NCI-H524 treated with DMSO at 0.1 percent for 48 hours (cell line): Measurements from ENCODE around the gene ADK.
"Not testable (repeated sequence)": the region's sequence is repeated elsewhere in the genome, so short reads cannot be mapped to it uniquely, and the experiment has no call there.

Experiments
- DNase-seq: peaks from one replicate; lab custom pipeline; 2025; lab: John Stamatoyannopoulos, UW

ADK gene

GRCh38 chr10:74146980-74147379 lies 4.0 kb upstream of the ADK start:
- DNase-seq: not testable (repeated sequence)

GRCh38 chr10:74150204-74150989 lies 624 bp upstream of the ADK start, which contains the start of gene AP3M1:
AP3M1 (minus strand) TSS chr10:74150828; CDS start chr10:74138379, 12,449 bp downstream.
- DNase-seq: peak; percentile 41

- DNase-seq: no peak
Measured at GRCh38 chr10:74151879-74152722, 1.1 kb downstream of the ADK start.

GRCh38 chr10:74153123-74153522 lies 2.1 kb downstream of the ADK start:
- no peak for DNase-seq

- no peak for DNase-seq
Measured at GRCh38 chr10:74153676-74154075, 2.7 kb downstream of the ADK start.

GRCh38 chr10:74156919-74157289 lies 5.9 kb downstream of the ADK start:
- no peak for DNase-seq

GRCh38 chr10:74160013-74160412 lies 9.0 kb downstream of the ADK start:
- no peak for DNase-seq

GRCh38 chr10:74163319-74164068 lies 12.5 kb downstream of the ADK start:
- no peak for DNase-seq

GRCh38 chr10:74164716-74165529 lies 13.9 kb downstream of the ADK start:
- DNase-seq: no peak

GRCh38 chr10:74165530-74165901 lies 14.5 kb downstream of the ADK start:
- DNase-seq: no peak

- no peak for DNase-seq
Measured at GRCh38 chr10:74167443-74167842, 16.4 kb downstream of the ADK start.

- DNase-seq: no peak
Measured at GRCh38 chr10:74171625-74172024, 20.6 kb downstream of the ADK start.

- no peak for DNase-seq
Measured at GRCh38 chr10:74174521-74174920, 23.5 kb downstream of the ADK start.

- no peak for DNase-seq
Measured at GRCh38 chr10:74175510-74176379, 24.7 kb downstream of the ADK start.

GRCh38 chr10:74176380-74177139 lies 25.5 kb downstream of the ADK start:
- peak; percentile 62 for DNase-seq

GRCh38 chr10:74177140-74177677 lies 26.2 kb downstream of the ADK start:
- no peak for DNase-seq

GRCh38 chr10:74178042-74178791 lies 27.2 kb downstream of the ADK start:
- no peak for DNase-seq

- DNase-seq: no peak
Measured at GRCh38 chr10:74179111-74179710, 28.2 kb downstream of the ADK start.
